H1 (cell line): ENCODE data around the gene TBC1D16. TPM values are rescaled to one million over a fixed set of nuclear protein-coding genes. Genes with fewer than 3 reads are reported as not detected.

Experiments used
- CTCF ChIA-PET: fragments of 300-600 bp; sonication (Branson Sonifier 250); formaldehyde crosslinking; loops from one replicate; lab custom pipeline; 2021; ENCODE audit not compliant: partially characterized antibody; lab: Charles Lee
- POLR2A ChIA-PET: fragments of 300-600 bp; sonication (Branson Sonifier 250); formaldehyde crosslinking; loops from one replicate; lab custom pipeline; 2021; ENCODE audit warnings: inconsistent platforms; ENCODE audit not compliant: partially characterized antibody; lab: Charles Lee
- DNase-seq, 2 experiments: peaks; one replicate each; pipeline versions ENCODE4 v3.0.0 to v3.0.0-alpha.2; 2010 to 2022; ENCODE audit warnings: low spot score in 2 of 2, low read depth in 1 of 2, mixed read lengths in 1 of 2
- FAIRE-seq: peaks from 2 replicates; lab custom pipeline; 2011; peaks lifted over from hg19 to GRCh38; lab: Jason Lieb, UNC
- H2AFZ ChIP-seq: 2 replicates; pipeline ENCODE4 v1.8.1; 2012; ENCODE audit warnings: low read length, inconsistent platforms
- H2AK5ac ChIP-seq: 2 replicates; pipeline ENCODE4 v1.6.1; 2013; ENCODE audit warnings: low read depth, low read length
- H2BK120ac ChIP-seq: replicated peaks from 2 replicates; pipeline ENCODE3; 2013; ENCODE audit warnings: low read depth, low read length, inconsistent platforms
- H2BK12ac ChIP-seq: 2 replicates; pipeline ENCODE4 v1.6.1; 2013; ENCODE audit warnings: low read depth, low read length
- H2BK15ac ChIP-seq: 2 replicates; pipeline ENCODE4 v1.6.1; 2013; ENCODE audit warnings: low read length
- H2BK20ac ChIP-seq: 2 replicates; pipeline ENCODE4 v1.6.1; 2013; ENCODE audit warnings: low read length
- H2BK5ac ChIP-seq: 2 replicates; pipeline ENCODE4 v1.6.1; 2013; ENCODE audit warnings: low read depth, low read length
- H3K14ac ChIP-seq: 2 replicates; pipeline ENCODE4 v1.6.1; 2013; ENCODE audit warnings: inconsistent platforms; ENCODE audit not compliant: insufficient read length
- H3K18ac ChIP-seq: 2 replicates; pipeline ENCODE4 v1.6.1; 2013; ENCODE audit warnings: low read length; ENCODE audit errors: extremely low read depth
- H3K23ac ChIP-seq: 2 replicates; pipeline ENCODE4 v1.6.1; 2013; ENCODE audit warnings: inconsistent platforms; ENCODE audit not compliant: insufficient read length
- H3K23me2 ChIP-seq: 2 replicates; pipeline ENCODE4 v1.6.1; 2013; ENCODE audit warnings: low read depth, low read length
- H3K27ac ChIP-seq: 2 replicates; pipeline ENCODE4 v1.6.1; 2011; ENCODE audit warnings: low read depth, low read length, inconsistent platforms
- H3K27me3 ChIP-seq, 4 experiments: replicated peaks in 1 of 4; 1 replicate in 1 of 4; 2 replicates in 3 of 4; pipeline versions ENCODE4 v1.6.1 to v1.8.1; 2011 to 2013; ENCODE audit warnings: low read length in 3 of 4, mild to moderate bottlenecking in 3 of 4, inconsistent platforms in 2 of 4, mixed read lengths in 2 of 4, moderate library complexity in 1 of 4; ENCODE audit not compliant: control insufficient read depth in 3 of 4, insufficient read depth in 3 of 4; ENCODE audit errors: extremely low read depth in 1 of 4
- H3K36me3 ChIP-seq, 4 experiments: 2 replicates each; pipeline versions ENCODE4 v1.6.1 to v1.8.1; 2011 to 2013; ENCODE audit warnings: mild to moderate bottlenecking in 4 of 4, low read length in 3 of 4, moderate library complexity in 2 of 4, control low read depth in 1 of 4, inconsistent platforms in 1 of 4; ENCODE audit not compliant: insufficient read depth in 4 of 4, control insufficient read depth in 2 of 4
- H3K4ac ChIP-seq: replicated peaks from 2 replicates; pipeline ENCODE3; 2013; ENCODE audit warnings: low read length, low read depth, mixed read lengths, inconsistent platforms; ENCODE audit not compliant: insufficient read length
- H3K4me1 ChIP-seq, 4 experiments: replicated peaks in 1 of 4; 1 replicate in 1 of 4; 2 replicates in 3 of 4; pipeline versions ENCODE4 v1.6.1 to v1.8.1; 2011 to 2013; ENCODE audit warnings: low read length in 3 of 4, inconsistent platforms in 2 of 4, mixed read lengths in 1 of 4; ENCODE audit not compliant: insufficient read depth in 4 of 4, control insufficient read depth in 3 of 4
- H3K4me2 ChIP-seq, 2 experiments: 2 replicates each; pipeline versions ENCODE4 v1.6.1 to v1.8.1; 2011 to 2013; ENCODE audit warnings: low read depth in 2 of 2, low read length in 2 of 2, control low read depth in 1 of 2, inconsistent platforms in 1 of 2, mild to moderate bottlenecking in 1 of 2; ENCODE audit not compliant: insufficient read depth in 1 of 2
- H3K4me3 ChIP-seq, 4 experiments: fragments of 200-600, 300-600 bp in 1 of 4; sonication (generic), shearing (Covaris generic), sonication (Bioruptor Twin) in 1 of 4; 2 replicates each; pipeline versions ENCODE4 v1.5.1 to v1.8.1; 2011 to 2016; ENCODE audit warnings: low read length in 4 of 4, low read depth in 3 of 4, control low read depth in 2 of 4, inconsistent platforms in 2 of 4, mild to moderate bottlenecking in 2 of 4, mixed read lengths in 1 of 4, moderate library complexity in 1 of 4; ENCODE audit not compliant: insufficient read depth in 2 of 4; ENCODE audit errors: extremely low read depth in 1 of 4
- H3K56ac ChIP-seq: replicated peaks from 2 replicates; pipeline ENCODE3; 2013; ENCODE audit warnings: low read depth, mild to moderate bottlenecking, mixed read lengths, low read length, inconsistent platforms; ENCODE audit not compliant: insufficient read length
- H3K79me1 ChIP-seq: 2 replicates; pipeline ENCODE4 v1.6.1; 2013; ENCODE audit warnings: low read depth, low read length, control low read depth
- H3K79me2 ChIP-seq, 2 experiments: 2 replicates each; pipeline versions ENCODE4 v1.6.1 to v1.8.1; 2012 to 2013; ENCODE audit warnings: low read length in 2 of 2, mild to moderate bottlenecking in 2 of 2, inconsistent platforms in 1 of 2; ENCODE audit not compliant: insufficient read depth in 2 of 2, control insufficient read depth in 1 of 2
- H3K9ac ChIP-seq, 4 experiments: replicated peaks in 1 of 4; 1 replicate in 1 of 4; 2 replicates in 3 of 4; pipeline versions ENCODE4 v1.6.1 to v1.8.1; 2011 to 2013; ENCODE audit warnings: low read depth in 3 of 4, low read length in 3 of 4, control low read depth in 2 of 4, mild to moderate bottlenecking in 2 of 4, moderate library complexity in 2 of 4, inconsistent platforms in 1 of 4; ENCODE audit errors: extremely low read depth in 1 of 4
- H3K9me3 ChIP-seq, 2 experiments: 2 replicates each; pipeline versions ENCODE4 v1.6.1 to v1.8.1; 2012 to 2013; ENCODE audit warnings: mild to moderate bottlenecking in 2 of 2, moderate library complexity in 2 of 2, control low read depth in 1 of 2, inconsistent platforms in 1 of 2, low read depth in 1 of 2, low read length in 1 of 2, mixed read lengths in 1 of 2; ENCODE audit not compliant: insufficient read depth in 2 of 2
- H4K20me1 ChIP-seq, 2 experiments: replicated peaks in 1 of 2; 2 replicates each; pipeline versions ENCODE3 to v1.8.1; 2011 to 2013; ENCODE audit warnings: inconsistent platforms in 2 of 2, low read length in 2 of 2, mild to moderate bottlenecking in 1 of 2; ENCODE audit not compliant: insufficient read depth in 2 of 2, control insufficient read depth in 1 of 2
- H4K5ac ChIP-seq: 2 replicates; pipeline ENCODE4 v1.6.1; 2013; ENCODE audit warnings: low read length, low read depth, mixed read lengths, inconsistent platforms; ENCODE audit not compliant: insufficient read length
- H4K8ac ChIP-seq: 2 replicates; pipeline ENCODE4 v1.8.0; 2013; ENCODE audit warnings: mild to moderate bottlenecking, moderate library complexity, low read length, inconsistent platforms; ENCODE audit not compliant: insufficient read depth; ENCODE audit errors: extremely low read depth
- H4K91ac ChIP-seq: replicated peaks from 2 replicates; pipeline ENCODE3; 2013; ENCODE audit warnings: low read length, mixed read lengths, inconsistent platforms; ENCODE audit not compliant: insufficient read length
- BCL11A ChIP-seq, 2 experiments: IDR thresholded peaks; one replicate each; pipeline ENCODE4 v1.6.1; 2011; ENCODE audit warnings: low read depth in 2 of 2, low read length in 2 of 2, mild to moderate bottlenecking in 2 of 2
- EGR1 ChIP-seq: IDR thresholded peaks from 2 replicates; pipeline ENCODE4 v1.6.1; 2011; ENCODE audit warnings: low read depth, low read length, borderline replicate concordance
- KDM1A ChIP-seq: fragments of 200-600, 300-600 bp; sonication (generic); IDR thresholded peaks from 2 replicates; pipeline ENCODE4 v1.7.1; 2016; ENCODE audit warnings: mild to moderate bottlenecking, low read length, borderline replicate concordance
- RFX5 ChIP-seq: IDR thresholded peaks from 2 replicates; pipeline ENCODE4 v1.6.1; 2011; ENCODE audit warnings: low read depth, low read length, improper control_type of control experiment, borderline replicate concordance
- RXRA ChIP-seq: IDR thresholded peaks from 2 replicates; pipeline ENCODE4 v1.6.1; 2011; ENCODE audit warnings: low read depth, mild to moderate bottlenecking, low read length, moderate library complexity; ENCODE audit not compliant: insufficient read depth
- SAP30 ChIP-seq: fragments of 300-600 bp; sonication (generic); IDR thresholded peaks from 2 replicates; pipeline ENCODE4 v1.7.1; 2012; ENCODE audit warnings: low read length, moderate library complexity, mild to moderate bottlenecking, inconsistent platforms; ENCODE audit not compliant: insufficient read depth, insufficient replicate concordance
- SRF ChIP-seq: IDR thresholded peaks from 2 replicates; pipeline ENCODE4 v1.6.1; 2011; ENCODE audit warnings: mild to moderate bottlenecking, low read depth, low read length, moderate library complexity
- TCF12 ChIP-seq: IDR thresholded peaks from 2 replicates; pipeline ENCODE4 v1.6.1; 2011; ENCODE audit warnings: low read depth, mild to moderate bottlenecking, low read length
- WGBS, 2 experiments: shearing (Covaris generic) in 1 of 2; methylation state at CpG; one replicate each; pipeline versions ENCODE4 v1.1.6 to v1.1.7; 2013 to 2015; ENCODE audit warnings: low lambda C conversion rate in 2 of 2, mixed read lengths in 2 of 2, inconsistent platforms in 1 of 2, low coverage in 1 of 2, missing lambda C conversion rate in 1 of 2; ENCODE audit not compliant: insufficient replicate concordance in 2 of 2, insufficient coverage in 1 of 2, insufficient read length in 1 of 2; ENCODE audit errors: extremely low coverage in 1 of 2, missing lambda C conversion rate in 1 of 2; 5-methylcytosine and 5-hydroxymethylcytosine counted together
- polyA plus RNA-seq, 7 experiments: library from polyadenylated mRNA; depleted of rRNA in 3 of 7; stranded (reverse) in 5 of 7; unstranded in 2 of 7; fragments of >200 nt in 5 of 7; fragments of 200-250 nt in 2 of 7; gene quantifications; 1 replicate in 5 of 7; 2 replicates in 1 of 7; 4 replicates in 1 of 7; pipeline versions ENCODE4 v1.2.1 to v1.2.3, GENCODE V29; 2011 to 2013; ENCODE audit warnings: missing spikeins in 2 of 7, mixed read lengths in 2 of 7
- total RNA-seq: library from RNA; stranded (reverse); fragmentation: NEBNext Ultra II Directional; extraction: Animal tissue kit (Norgen Biotek cat#: 25700); gene quantifications from 2 replicates; pipeline ENCODE4 v1.2.1, GENCODE V29; 2021
- TF ChIP-seq, protein P1 (sequence below): IDR thresholded peaks from 2 replicates; pipeline ENCODE4 v1.6.1; 2012; ENCODE audit warnings: inconsistent platforms

TBC1D16 gene
- total and polyA plus RNA-seq, 2 of the 8 experiments (the other 6 are each of a cell fraction or from before 2014, with no cell fraction given): 21.1 to 109 TPM

DNA sequence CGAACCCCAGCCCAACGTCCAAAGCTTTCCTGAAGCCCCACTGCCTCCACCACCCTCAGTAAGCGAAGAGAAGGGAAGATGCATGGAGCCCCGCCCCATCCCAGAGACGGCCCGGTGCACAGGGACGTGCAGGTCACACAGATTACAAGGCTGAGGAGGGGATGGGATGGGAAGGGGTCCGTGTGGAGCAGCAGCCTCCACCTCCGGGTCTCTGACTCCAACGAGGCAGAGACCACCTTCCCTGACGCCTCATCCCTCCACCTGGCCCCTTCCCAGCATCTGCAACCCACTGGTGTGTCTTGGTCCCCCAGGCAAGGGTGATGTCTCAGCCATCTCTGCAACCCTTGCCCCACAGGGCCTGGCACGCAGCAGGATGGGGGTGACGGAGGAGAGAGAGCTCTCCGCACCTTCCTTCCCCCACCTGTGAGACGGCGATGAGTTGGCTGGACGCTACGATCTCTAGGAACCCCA, 58.5 kb downstream of the TBC1D16 start:
- no peak overlapping the region for H3K14ac ChIP-seq
- peaks cover 0 to 14% of the 10 kb centered on the region in 2 experiments; a peak in 1 of 4 replicates for H3K79me2 ChIP-seq
- H3K27ac ChIP-seq: no peak overlapping the region
- ChIA-PET POLR2A (interaction anchor here (0.7 to 3.7 kb wide), 5 partner anchors 28 to 164 kb away, joined by 3 to 13 read pairs (median 4); no protein-coding TSS in a partner anchor), CTCF (interaction anchor here (0.8 to 11.3 kb wide), 18 partner anchors 10 to 281 kb away, joined by 3 to 187 read pairs (median 4); no protein-coding TSS in a partner anchor)
- no peak overlapping the region for H3K4me2 ChIP-seq
- DNase-seq (no peak), FAIRE-seq (no peak)
- no peaks in the 10 kb centered on the region for H3K9me3 ChIP-seq
- H2AFZ ChIP-seq: no peak overlapping the region
- H3K9ac ChIP-seq: no peak overlapping the region
- peak overlapping the region; percentile 75; the same call in 1 of the 2 replicates for H2BK5ac ChIP-seq
- H3K56ac ChIP-seq: no peak overlapping the region
- H3K23me2 ChIP-seq: no peaks in the 10 kb centered on the region
- no peak overlapping the region for H2AK5ac ChIP-seq
- H4K20me1 ChIP-seq: peaks cover 7 to 16% of the 10 kb centered on the region in 2 experiments
- peaks cover 14% of the 10 kb centered on the region for H3K79me1 ChIP-seq
- 87% methylated on average over 18 of the region's 18 CpGs; no CpG with 5 or more reads in 1 of the 2 experiments for WGBS, 2 experiments
- H3K4me3 ChIP-seq: no peak overlapping the region
- no peak overlapping the region for H4K91ac ChIP-seq
- H3K23ac ChIP-seq: no peak overlapping the region
- no peak overlapping the region for H2BK20ac ChIP-seq
- no peaks in the 10 kb centered on the region for H3K27me3 ChIP-seq
- no peak overlapping the region for H4K5ac ChIP-seq
- no peak overlapping the region for H2BK15ac ChIP-seq
- peaks cover 0 to 7% (median 3%) of the 10 kb centered on the region in 4 experiments; a peak in 2 of 8 replicates for H3K36me3 ChIP-seq
- peaks cover 0 to 9% (median 2%) of the 10 kb centered on the region in 4 experiments; a peak in 4 of 7 replicates for H3K4me1 ChIP-seq
- TF ChIP-seq RFX5 (no peak), KDM1A (no peak), TCF12 (no peak), SRF (no peak), SAP30 (no peak), BCL11A (IDR thresholded peaks at IDR 0.05; ENCODE audit: low read depth in 2 of 2, low read length in 2 of 2) (no peak), EGR1 (no peak), RXRA (no peak)
- TF ChIP-seq, protein P1, sequence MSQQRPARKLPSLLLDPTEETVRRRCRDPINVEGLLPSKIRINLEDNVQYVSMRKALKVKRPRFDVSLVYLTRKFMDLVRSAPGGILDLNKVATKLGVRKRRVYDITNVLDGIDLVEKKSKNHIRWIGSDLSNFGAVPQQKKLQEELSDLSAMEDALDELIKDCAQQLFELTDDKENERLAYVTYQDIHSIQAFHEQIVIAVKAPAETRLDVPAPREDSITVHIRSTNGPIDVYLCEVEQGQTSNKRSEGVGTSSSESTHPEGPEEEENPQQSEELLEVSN: no peak
- TF ChIP-seq, all 59 proteins: peak for 0
- Histone ChIP-seq H4K8ac (peak overlapping the region; percentile 0; the same call in 1 of the 2 replicates), H2BK120ac (no peak overlapping the region), H3K18ac (no peak overlapping the region), H3K4ac (no peak overlapping the region), H2BK12ac (0 out of 2 replicates have a peak overlapping the region, but pooled peaks have one; percentile 39)
